GM10248 (cell line): ENCODE measurements around the gene GPC1.

ENCODE experiments used
- CTCF ChIA-PET: fragments of 300-600 bp; sonication (Branson Sonifier 250); formaldehyde crosslinking; extraction: SDS; loops from one replicate; lab custom pipeline; 2021; ENCODE audit warnings: antibody characterized with exemption; lab: Yijun Ruan, JAX
- POLR2A ChIA-PET: fragments of 350-650 bp; sonication (Branson Sonifier 250); formaldehyde crosslinking; extraction: SDS; loops from one replicate; lab custom pipeline; 2020; ENCODE audit warnings: antibody characterized with exemption; lab: Yijun Ruan, JAX
- DNase-seq: peaks from one replicate; pipeline ENCODE4 v3.0.0; 2012; ENCODE audit errors: extremely low spot score
- CTCF ChIP-seq: IDR thresholded peaks from 2 replicates; pipeline ENCODE4 v1.5.1; 2012; ENCODE audit warnings: mild to moderate bottlenecking, low read depth; ENCODE audit errors: extremely low read depth, missing control alignments, control extremely low read depth

Gene GPC1

GRCh38 chr2:240466579-240467148, 31.2 kb downstream of the GPC1 start:
- no peak for DNase-seq
- TF ChIP-seq CTCF: no peak
- ChIA-PET POLR2A (no interaction called here), CTCF (no interaction called here)

- ChIA-PET CTCF (no interaction called here), POLR2A (no interaction called here)
- no peak for TF ChIP-seq CTCF
- no peak for DNase-seq
Measured at GRCh38 chr2:240467149-240467642, 31.7 kb downstream of the GPC1 start.

- DNase-seq: no peak
- ChIA-PET CTCF (no interaction called here), POLR2A (no interaction called here)
- no peak for TF ChIP-seq CTCF
Measured at GRCh38 chr2:240467659-240468302, 32.3 kb downstream of the GPC1 start.

- no peak for DNase-seq
- ChIA-PET CTCF (no interaction called here), POLR2A (no interaction called here)
- no peak for TF ChIP-seq CTCF
Measured at GRCh38 chr2:240468303-240469238, 33.1 kb downstream of the GPC1 start.

GRCh38 chr2:240469239-240469636, 33.8 kb downstream of the GPC1 start:
- DNase-seq: no peak
- TF ChIP-seq CTCF: no peak
- ChIA-PET POLR2A (no interaction called here), CTCF (no interaction called here)

- no peak for TF ChIP-seq CTCF
- DNase-seq: no peak
- ChIA-PET CTCF (no interaction called here), POLR2A (no interaction called here)
Measured at GRCh38 chr2:240469740-240470139, 34.3 kb downstream of the GPC1 start.
